ENCODE results near the gene SLC9A2.

Gene SLC9A2

GRCh38 chr2:102618452-102619413, 620 bp upstream of the SLC9A2 start:
- in situ Hi-C loops (cut with MboI; ENCODE audit: low sequenced_read_pairs): no loop called here

GRCh38 chr2:102620332-102620731, 979 bp downstream of the SLC9A2 start:
- in situ Hi-C loops (cut with MboI; ENCODE audit: low sequenced_read_pairs): no loop called here

- in situ Hi-C loops (cut with MboI; ENCODE audit: low sequenced_read_pairs): no loop called here
Observed at GRCh38 chr2:102621630-102622029, 2.3 kb downstream of the SLC9A2 start.

GRCh38 chr2:102622646-102623045, 3.3 kb downstream of the SLC9A2 start:
- in situ Hi-C loops (cut with MboI; ENCODE audit: low sequenced_read_pairs): no loop called here

- in situ Hi-C loops (cut with MboI; ENCODE audit: low sequenced_read_pairs): no loop called here
Observed at GRCh38 chr2:102630458-102630857, 11.1 kb downstream of the SLC9A2 start.

GRCh38 chr2:102632380-102633175, 13.2 kb downstream of the SLC9A2 start:
- in situ Hi-C loops (cut with MboI; ENCODE audit: low sequenced_read_pairs): no loop called here

- in situ Hi-C loops (cut with MboI; ENCODE audit: low sequenced_read_pairs): no loop called here
Observed at GRCh38 chr2:102634831-102635241, 15.5 kb downstream of the SLC9A2 start.

GRCh38 chr2:102635317-102635716, 16.0 kb downstream of the SLC9A2 start:
- in situ Hi-C loops (cut with MboI; ENCODE audit: low sequenced_read_pairs): no loop called here

GRCh38 chr2:102636283-102636907, 17.0 kb downstream of the SLC9A2 start:
- in situ Hi-C loops (cut with MboI; ENCODE audit: low sequenced_read_pairs): no loop called here

GRCh38 chr2:102637358-102637757, 18.0 kb downstream of the SLC9A2 start:
- in situ Hi-C loops (cut with MboI; ENCODE audit: low sequenced_read_pairs): no loop called here

GRCh38 chr2:102639429-102639828, 20.1 kb downstream of the SLC9A2 start:
- in situ Hi-C loops (cut with MboI; ENCODE audit: low sequenced_read_pairs): no loop called here

- in situ Hi-C loops (cut with MboI; ENCODE audit: low sequenced_read_pairs): no loop called here
Observed at GRCh38 chr2:102652126-102652525, 32.8 kb downstream of the SLC9A2 start.

- in situ Hi-C loops (cut with MboI; ENCODE audit: low sequenced_read_pairs): no loop called here
Observed at GRCh38 chr2:102657770-102658169, 38.4 kb downstream of the SLC9A2 start.

- in situ Hi-C loops (cut with MboI; ENCODE audit: low sequenced_read_pairs): no loop called here
Observed at GRCh38 chr2:102660070-102660469, 40.7 kb downstream of the SLC9A2 start.

GRCh38 chr2:102660574-102660973, 41.2 kb downstream of the SLC9A2 start:
- in situ Hi-C loops (cut with MboI; ENCODE audit: low sequenced_read_pairs): no loop called here

GRCh38 chr2:102661846-102662245, 42.5 kb downstream of the SLC9A2 start:
- in situ Hi-C loops (cut with MboI; ENCODE audit: low sequenced_read_pairs): no loop called here

GRCh38 chr2:102662833-102663232, 43.5 kb downstream of the SLC9A2 start:
- in situ Hi-C loops (cut with MboI; ENCODE audit: low sequenced_read_pairs): no loop called here

GRCh38 chr2:102663381-102663780, 44.0 kb downstream of the SLC9A2 start:
- in situ Hi-C loops (cut with MboI; ENCODE audit: low sequenced_read_pairs): no loop called here

GRCh38 chr2:102664471-102664909, 45.1 kb downstream of the SLC9A2 start:
- in situ Hi-C loops (cut with MboI; ENCODE audit: low sequenced_read_pairs): no loop called here

- in situ Hi-C loops (cut with MboI; ENCODE audit: low sequenced_read_pairs): no loop called here
Observed at GRCh38 chr2:102667072-102667471, 47.7 kb downstream of the SLC9A2 start.

- in situ Hi-C loops (cut with MboI; ENCODE audit: low sequenced_read_pairs): no loop called here
Observed at GRCh38 chr2:102668171-102668570, 48.8 kb downstream of the SLC9A2 start.

All from HL-60/S4 treated with retinoic acid at 250 ng/mL for 4 days and 3 days (cell line).